Activated T-cell treated with anti-CD3 and anti-CD28 coated beads, Interleukin-2, amount 50 U/mL, for 4 hours (primary cell): ENCODE results near the gene CPEB4. TPM values are rescaled to one million over a fixed set of nuclear protein-coding genes. Genes with fewer than 3 reads are reported as not detected.

Experiments
- ATAC-seq, 2 donors: fragments of 200-7000 bp; cut with Tn5 transposase; one replicate each; pipeline ENCODE4 v1.10.0; 2021
- DNase-seq: peaks from one replicate; pipeline ENCODE4 v3.0.0-alpha.2; 2020
- H3K27me3 Mint-ChIP-seq: one replicate; pipeline ENCODE4 v1.8.0; 2021; ENCODE audit warnings: low read depth, mixed read lengths
- H3K36me3 Mint-ChIP-seq: one replicate; pipeline ENCODE4 v1.8.0; 2022; ENCODE audit warnings: mixed read lengths; ENCODE audit not compliant: insufficient read depth
- H3K4me1 Mint-ChIP-seq: one replicate; pipeline ENCODE4 v1.8.0; 2021; ENCODE audit warnings: low read depth, mixed read lengths
- H3K4me3 Mint-ChIP-seq: one replicate; pipeline ENCODE4 v1.8.0; 2021; ENCODE audit warnings: mild to moderate bottlenecking, moderate library complexity, mixed read lengths
- H3K9me3 Mint-ChIP-seq: one replicate; pipeline ENCODE4 v1.8.0; 2021; ENCODE audit warnings: mixed read lengths
- total RNA-seq, 3 donors: library from RNA; stranded (reverse); gene quantifications; one replicate each; pipeline ENCODE4 v1.2.1, GENCODE V29; 2021

Gene CPEB4
- total RNA-seq, 3 donors from 2014 or later: 14.4 to 17.2 (median 14.9) TPM

DNA sequence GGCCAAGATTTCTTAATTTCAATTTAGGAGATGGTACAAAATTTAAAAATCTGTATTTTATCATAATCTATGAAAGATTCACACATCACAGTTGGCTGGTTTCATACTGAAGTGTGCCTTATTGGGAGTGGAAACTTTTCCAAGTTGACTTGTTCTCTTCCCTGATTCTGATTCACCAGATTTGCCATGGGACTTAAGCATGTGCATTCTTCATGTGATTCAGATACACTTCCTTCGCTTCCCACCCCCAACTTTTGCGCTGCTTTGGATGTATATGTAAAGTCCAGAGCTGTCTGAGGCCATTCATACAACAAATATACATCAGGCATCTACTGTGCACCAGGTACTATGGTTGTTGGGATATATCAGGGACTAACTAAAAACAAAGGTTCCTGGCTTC, 34.4 kb downstream of the CPEB4 start:
- DNase-seq: no peak
- peaks cover 24% of the 10 kb centered on the region for H3K4me1 Mint-ChIP-seq
- ATAC-seq: no peak
- H3K36me3 Mint-ChIP-seq: peaks cover 2% of the 10 kb centered on the region
- no peaks in the 10 kb centered on the region for H3K27me3 Mint-ChIP-seq
- no peak overlapping the region for H3K4me3 Mint-ChIP-seq
- no peaks in the 10 kb centered on the region for H3K9me3 Mint-ChIP-seq

DNA sequence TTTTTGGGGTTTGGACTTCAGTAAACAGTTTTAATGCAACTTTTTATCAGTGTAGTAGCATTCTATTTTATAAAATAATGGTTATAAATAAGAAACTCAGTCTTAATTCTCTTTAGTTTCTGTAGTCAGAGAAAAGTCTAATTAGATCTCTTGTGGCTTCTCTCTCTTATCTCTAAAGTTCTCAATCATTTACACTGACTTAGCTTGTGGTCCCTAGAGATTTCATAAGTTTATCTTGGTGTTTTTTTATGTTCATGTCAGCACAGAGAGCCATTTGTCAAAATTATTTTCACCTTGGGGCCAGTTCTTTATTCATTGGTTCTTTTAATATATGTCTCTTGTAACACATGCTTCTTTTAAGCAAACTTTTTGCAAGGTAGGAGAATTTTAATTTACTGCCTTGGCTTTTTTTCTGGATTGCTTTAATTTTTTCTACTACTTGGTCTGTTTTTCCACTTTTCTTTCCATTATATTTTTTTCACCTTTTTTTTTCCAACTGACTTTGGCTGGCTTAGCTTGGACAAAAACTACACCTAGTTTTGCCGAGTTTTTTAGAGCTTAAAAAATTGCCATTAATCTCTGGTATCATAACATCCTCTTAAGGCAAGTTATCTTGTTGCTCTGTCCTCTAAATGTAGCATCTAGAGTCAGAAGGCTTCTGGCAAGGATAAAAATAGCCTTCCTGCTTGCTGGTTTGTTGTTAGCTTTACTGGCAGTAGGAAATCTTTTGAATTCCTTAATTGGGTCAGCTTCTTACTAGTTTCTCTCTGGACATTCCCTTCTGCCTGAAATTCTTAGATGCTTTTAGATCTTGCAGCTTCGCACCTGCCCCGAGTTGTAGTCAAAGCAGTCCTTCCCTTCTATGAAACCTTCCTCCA, 35.3 kb downstream of the CPEB4 start:
- Mint-ChIP-seq H3K36me3 (peaks cover 5% of the 10 kb centered on the region), H3K4me1 (peaks cover 24% of the 10 kb centered on the region), H3K9me3 (no peaks in the 10 kb centered on the region), H3K4me3 (no peak overlapping the region), H3K27me3 (no peaks in the 10 kb centered on the region)
- DNase-seq (no peak), ATAC-seq (no peak)

DNA sequence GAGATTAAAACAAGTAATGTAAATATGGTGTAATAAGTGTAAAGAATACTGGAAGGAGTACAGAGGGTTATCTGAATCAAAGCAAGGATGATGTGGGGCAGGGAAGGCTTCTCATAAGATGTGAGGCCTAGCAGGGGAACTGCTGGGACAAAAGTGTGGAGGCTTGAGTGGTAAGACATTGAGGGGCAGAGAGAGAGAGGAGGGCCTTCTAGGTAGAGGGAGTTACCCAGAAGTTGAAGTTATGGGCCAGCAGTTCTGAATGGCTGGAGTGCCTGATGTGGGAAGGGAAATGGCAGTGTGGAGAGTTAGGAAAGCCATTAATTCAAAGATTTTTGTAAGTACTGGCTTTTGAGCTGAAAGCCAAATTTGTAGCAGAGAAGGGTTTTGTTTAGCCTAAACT, 36.8 kb downstream of the CPEB4 start:
- peaks cover 24% of the 10 kb centered on the region for H3K4me1 Mint-ChIP-seq
- no peak for ATAC-seq
- no peak overlapping the region for H3K4me3 Mint-ChIP-seq
- no peaks in the 10 kb centered on the region for H3K9me3 Mint-ChIP-seq
- peaks cover 7% of the 10 kb centered on the region for H3K36me3 Mint-ChIP-seq
- H3K27me3 Mint-ChIP-seq: no peaks in the 10 kb centered on the region
- no peak for DNase-seq

- no peaks in the 10 kb centered on the region for H3K27me3 Mint-ChIP-seq
- H3K4me1 Mint-ChIP-seq: peaks cover 23% of the 10 kb centered on the region
- DNase-seq (peak; percentile 29), ATAC-seq (no peak)
- no peaks in the 10 kb centered on the region for H3K9me3 Mint-ChIP-seq
- H3K36me3 Mint-ChIP-seq: peaks cover 7% of the 10 kb centered on the region
- no peak overlapping the region for H3K4me3 Mint-ChIP-seq
Measured at GRCh38 chr5:173925449-173926071, 37.4 kb downstream of the CPEB4 start.

- H3K27me3 Mint-ChIP-seq: no peaks in the 10 kb centered on the region
- no peaks in the 10 kb centered on the region for H3K9me3 Mint-ChIP-seq
- ATAC-seq (no peak), DNase-seq (no peak)
- H3K36me3 Mint-ChIP-seq: peaks cover 7% of the 10 kb centered on the region
- no peak overlapping the region for H3K4me3 Mint-ChIP-seq
- H3K4me1 Mint-ChIP-seq: peaks cover 17% of the 10 kb centered on the region
Measured at GRCh38 chr5:173926359-173926758, 38.2 kb downstream of the CPEB4 start.

GRCh38 chr5:173928871-173929574, 40.9 kb downstream of the CPEB4 start:
- H3K4me3 Mint-ChIP-seq: no peak overlapping the region
- H3K27me3 Mint-ChIP-seq: no peaks in the 10 kb centered on the region
- peaks cover 12% of the 10 kb centered on the region for H3K36me3 Mint-ChIP-seq
- no peaks in the 10 kb centered on the region for H3K9me3 Mint-ChIP-seq
- peaks cover 8% of the 10 kb centered on the region for H3K4me1 Mint-ChIP-seq
- DNase-seq (no peak), ATAC-seq (no peak)

DNA sequence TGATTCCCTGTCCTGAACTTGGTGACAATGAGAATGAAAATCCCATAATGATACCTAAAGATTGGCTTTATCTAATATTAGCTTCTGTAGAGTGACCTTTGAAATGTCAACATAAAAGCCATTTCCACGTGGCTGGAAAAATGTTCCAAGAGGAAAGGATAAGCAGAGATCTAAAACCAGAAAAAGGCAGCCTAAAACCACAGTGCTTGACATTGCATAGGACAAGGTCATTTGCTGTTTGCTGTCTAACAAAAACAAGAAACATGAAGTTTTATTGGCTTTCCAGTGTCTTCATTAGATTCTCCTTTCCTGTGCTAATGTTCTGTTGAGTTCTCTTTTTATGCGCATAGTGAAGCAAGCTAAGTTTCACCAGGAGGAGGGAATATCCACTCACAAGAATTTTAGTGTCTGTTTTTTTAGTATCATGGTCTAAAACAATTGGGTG, 44.6 kb downstream of the CPEB4 start:
- H3K4me3 Mint-ChIP-seq: no peak overlapping the region
- DNase-seq (no peak), ATAC-seq (no peak)
- H3K27me3 Mint-ChIP-seq: no peaks in the 10 kb centered on the region
- H3K4me1 Mint-ChIP-seq: peaks cover 2% of the 10 kb centered on the region
- no peaks in the 10 kb centered on the region for H3K9me3 Mint-ChIP-seq
- peaks cover 17% of the 10 kb centered on the region for H3K36me3 Mint-ChIP-seq

GRCh38 chr5:173933901-173934300, 45.8 kb downstream of the CPEB4 start:
- ATAC-seq: no peak
- H3K4me3 Mint-ChIP-seq: no peak overlapping the region
- H3K27me3 Mint-ChIP-seq: no peaks in the 10 kb centered on the region
- peaks cover 12% of the 10 kb centered on the region for H3K36me3 Mint-ChIP-seq
- no peak for DNase-seq
- peaks cover 2% of the 10 kb centered on the region for H3K4me1 Mint-ChIP-seq
- H3K9me3 Mint-ChIP-seq: no peaks in the 10 kb centered on the region

DNA sequence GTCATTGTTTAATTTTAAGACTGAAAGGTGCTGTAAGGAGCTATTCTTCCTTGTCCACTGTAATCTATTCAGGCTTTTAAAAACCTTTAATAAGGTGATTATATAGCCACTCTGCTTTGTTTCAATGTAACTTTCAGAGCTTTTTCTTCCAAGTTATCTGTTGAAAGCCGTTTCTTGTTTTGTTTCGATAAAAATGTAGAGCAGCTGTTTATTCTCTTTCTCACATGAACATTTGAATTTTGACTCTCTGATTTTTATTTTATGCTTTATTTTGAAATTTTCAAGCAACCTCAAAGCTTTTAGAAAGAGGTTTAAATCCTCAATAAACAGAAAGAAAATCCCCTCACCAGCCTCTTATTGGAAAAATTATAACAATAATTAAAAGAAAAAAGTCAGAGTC, 47.2 kb downstream of the CPEB4 start:
- H3K27me3 Mint-ChIP-seq: no peaks in the 10 kb centered on the region
- peaks cover 12% of the 10 kb centered on the region for H3K36me3 Mint-ChIP-seq
- no peak for DNase-seq
- H3K4me3 Mint-ChIP-seq: no peak overlapping the region
- peaks cover 2% of the 10 kb centered on the region for H3K4me1 Mint-ChIP-seq
- ATAC-seq: no peak
- no peaks in the 10 kb centered on the region for H3K9me3 Mint-ChIP-seq

DNA sequence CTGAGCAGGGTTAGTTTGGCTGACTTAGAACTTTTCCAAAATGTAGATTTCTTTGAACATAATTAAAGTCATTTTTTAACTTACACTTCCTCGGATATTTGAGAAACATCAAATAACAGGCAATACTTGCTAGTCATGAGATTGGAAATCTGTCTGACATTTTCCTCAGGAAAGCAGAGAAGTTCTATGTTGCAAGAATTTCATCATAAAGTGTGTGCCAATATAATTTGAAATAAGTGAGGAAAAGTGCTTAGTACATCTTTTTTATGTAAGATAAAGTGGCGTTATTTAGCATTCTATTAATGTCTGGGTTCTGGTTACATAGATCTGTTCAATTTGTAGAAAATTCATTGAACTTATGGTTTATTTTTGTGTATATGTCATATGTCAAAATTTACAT, 52.1 kb downstream of the CPEB4 start:
- DNase-seq (no peak), ATAC-seq (no peak)
- H3K4me3 Mint-ChIP-seq: no peak overlapping the region
- no peaks in the 10 kb centered on the region for H3K27me3 Mint-ChIP-seq
- no peaks in the 10 kb centered on the region for H3K9me3 Mint-ChIP-seq
- peaks cover under 1% of the 10 kb centered on the region for H3K36me3 Mint-ChIP-seq
- H3K4me1 Mint-ChIP-seq: no peaks in the 10 kb centered on the region

DNA sequence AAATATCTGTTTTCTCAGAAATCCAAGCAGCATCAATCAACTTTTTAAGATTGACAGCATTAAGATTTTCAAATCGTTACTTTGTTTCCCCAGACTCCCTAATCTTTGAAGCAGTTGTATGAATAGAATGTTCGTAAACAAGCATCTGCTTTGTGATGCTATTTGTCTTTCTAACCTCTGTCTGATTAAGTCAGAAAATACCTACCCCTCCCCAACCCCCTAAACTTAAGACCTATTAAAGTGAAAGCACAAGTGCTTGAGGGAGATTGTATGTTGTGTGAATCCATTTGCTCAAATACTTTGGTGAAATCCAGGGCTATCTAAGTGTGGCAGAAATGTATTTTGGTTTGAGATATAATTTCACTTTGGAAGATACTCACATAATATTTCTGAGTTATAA, 53.0 kb downstream of the CPEB4 start:
- no peak for DNase-seq
- no peak overlapping the region for H3K4me3 Mint-ChIP-seq
- no peaks in the 10 kb centered on the region for H3K4me1 Mint-ChIP-seq
- peaks cover 4% of the 10 kb centered on the region for H3K36me3 Mint-ChIP-seq
- H3K9me3 Mint-ChIP-seq: no peaks in the 10 kb centered on the region
- no peaks in the 10 kb centered on the region for H3K27me3 Mint-ChIP-seq
- no peak for ATAC-seq

DNA sequence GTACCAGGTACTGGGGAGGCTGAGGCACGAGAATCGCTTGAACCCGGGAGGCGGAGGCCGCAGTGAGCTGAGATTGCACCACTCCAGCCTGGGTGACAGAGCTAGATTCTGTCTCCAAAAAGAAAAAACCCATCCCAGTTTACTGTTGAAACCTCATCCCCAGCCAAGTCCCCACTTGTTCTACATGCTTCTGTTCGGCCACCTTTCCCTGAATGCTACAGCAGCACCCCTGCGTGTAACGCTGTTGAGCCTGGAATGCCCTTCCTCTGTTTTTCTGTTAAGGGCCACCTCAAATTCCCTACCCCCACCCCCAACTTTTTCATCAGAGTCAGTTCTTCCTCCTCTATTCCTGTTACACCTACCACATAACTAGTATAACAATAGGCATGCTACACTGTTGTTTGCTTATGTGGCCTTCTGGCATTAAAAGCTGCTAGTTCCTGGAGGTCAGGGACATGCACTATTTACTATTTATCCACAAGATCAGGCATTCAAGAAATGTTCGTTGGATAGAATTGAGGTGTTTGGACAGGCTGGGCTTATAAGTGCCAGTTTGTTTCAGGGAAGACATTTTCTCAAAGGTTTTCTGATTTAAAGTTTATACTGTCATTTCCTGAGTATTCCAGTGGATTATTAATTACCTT, 53.7 kb downstream of the CPEB4 start:
- ATAC-seq: no peak
- H3K36me3 Mint-ChIP-seq: peaks cover 10% of the 10 kb centered on the region
- H3K4me1 Mint-ChIP-seq: no peaks in the 10 kb centered on the region
- H3K4me3 Mint-ChIP-seq: no peak overlapping the region
- H3K27me3 Mint-ChIP-seq: no peaks in the 10 kb centered on the region
- no peaks in the 10 kb centered on the region for H3K9me3 Mint-ChIP-seq
- DNase-seq: no peak

GRCh38 chr5:173944511-173944910, 56.4 kb downstream of the CPEB4 start:
- Mint-ChIP-seq H3K27me3 (no peaks in the 10 kb centered on the region), H3K4me1 (no peaks in the 10 kb centered on the region), H3K4me3 (no peak overlapping the region), H3K9me3 (no peaks in the 10 kb centered on the region), H3K36me3 (peaks cover 28% of the 10 kb centered on the region)
- ATAC-seq (no peak), DNase-seq (no peak)

GRCh38 chr5:173945160-173945559, 57.0 kb downstream of the CPEB4 start:
- no peak for ATAC-seq
- no peaks in the 10 kb centered on the region for H3K27me3 Mint-ChIP-seq
- peaks cover 32% of the 10 kb centered on the region for H3K36me3 Mint-ChIP-seq

More at GRCh38 chr5:173945160-173945559, 57.0 kb downstream of the CPEB4 start:
- Mint-ChIP-seq H3K9me3 (no peaks in the 10 kb centered on the region), H3K4me3 (no peak overlapping the region), H3K4me1 (no peaks in the 10 kb centered on the region)
- DNase-seq: no peak
